Esophagus muscularis mucosa (tissue), 4 donors: ENCODE results near the gene CHAF1A. TPM values are rescaled to one million over a fixed set of nuclear protein-coding genes. Genes with fewer than 3 reads are reported as not detected.

ENCODE experiments used
- DNase-seq: peaks from one replicate; pipeline ENCODE4 v3.0.0-alpha.2; 2017; ENCODE audit errors: extremely low spot score
- H3K27ac ChIP-seq, 4 donors: fragments of 200-600 bp; sonication (generic); replicated peaks in 1 of 4; 1 replicate in 3 of 4; 2 replicates in 1 of 4; pipeline ENCODE4 v1.5.1; 2016 to 2019; ENCODE audit warnings: mild to moderate bottlenecking in 1 of 4
- H3K27me3 ChIP-seq, 4 donors: fragments of 200-600 bp; sonication (generic); one replicate each; pipeline versions ENCODE4 v1.5.1 to v1.6.0; 2016 to 2019
- H3K36me3 ChIP-seq, 4 donors: fragments of 200-600 bp; sonication (generic); one replicate each; pipeline ENCODE4 v1.5.1; 2016 to 2019
- H3K4me1 ChIP-seq, 4 donors: fragments of 200-600 bp; sonication (generic); one replicate each; pipeline ENCODE4 v1.5.1; 2016 to 2019
- H3K4me3 ChIP-seq, 4 donors: fragments of 200-600 bp; sonication (generic); 1 replicate in 2 of 4; 2 replicates in 2 of 4; pipeline ENCODE4 v1.5.1; 2016 to 2019; ENCODE audit warnings: mild to moderate bottlenecking in 4 of 4, moderate library complexity in 1 of 4
- H3K9me3 ChIP-seq, 4 donors: fragments of 200-600 bp; sonication (generic); 1 replicate in 3 of 4; 2 replicates in 1 of 4; pipeline ENCODE4 v1.5.1; 2016 to 2019
- EP300 ChIP-seq: sonication (generic); formaldehyde crosslinking; IDR thresholded peaks from one replicate; pipeline ENCODE4 v1.6.1; 2017; ENCODE audit warnings: antibody characterized with exemption
- POLR2A ChIP-seq: fragments of 450-650 bp; IDR thresholded peaks from one replicate; pipeline ENCODE4 v1.6.1; 2017; ENCODE audit warnings: antibody characterized with exemption, moderate library complexity, mild to moderate bottlenecking, low read depth
- POLR2AphosphoS5 ChIP-seq, 2 donors: sonication (generic); formaldehyde crosslinking; IDR thresholded peaks; one replicate each; pipeline ENCODE4 v1.6.1; 2017; ENCODE audit warnings: antibody characterized with exemption in 2 of 2
- WGBS: methylation state at CpG from one replicate; pipeline ENCODE4 v1.1.5; 2018; 5-methylcytosine and 5-hydroxymethylcytosine counted together
- intact Hi-C: fragments of 100-400 bp; cut with DNase I; formaldehyde crosslinking; loops from one replicate; pipeline ENCODE4 v1.15.1; 2023
- total RNA-seq, 4 donors: library from RNA; depleted of rRNA; stranded (reverse); fragments of >200 nt; gene quantifications; one replicate each; pipeline versions ENCODE4 v1.1.0 to v1.2.1, GENCODE V29; 2016
- TF ChIP-seq, protein P1 (sequence below), 3 experiments: fragments of 200-600 bp in 2 of 3; fragments of 450-650 bp in 1 of 3; sonication (generic) in 2 of 3; IDR thresholded peaks; one replicate each; pipeline ENCODE4 v1.5.1; 2017 to 2019; ENCODE audit warnings: antibody characterized with exemption in 3 of 3, mild to moderate bottlenecking in 2 of 3, moderate library complexity in 1 of 3

The CHAF1A gene
- total RNA-seq, 4 donors from 2014 or later, result 4.6 to 14.6 (median 7.6) TPM

DNA sequence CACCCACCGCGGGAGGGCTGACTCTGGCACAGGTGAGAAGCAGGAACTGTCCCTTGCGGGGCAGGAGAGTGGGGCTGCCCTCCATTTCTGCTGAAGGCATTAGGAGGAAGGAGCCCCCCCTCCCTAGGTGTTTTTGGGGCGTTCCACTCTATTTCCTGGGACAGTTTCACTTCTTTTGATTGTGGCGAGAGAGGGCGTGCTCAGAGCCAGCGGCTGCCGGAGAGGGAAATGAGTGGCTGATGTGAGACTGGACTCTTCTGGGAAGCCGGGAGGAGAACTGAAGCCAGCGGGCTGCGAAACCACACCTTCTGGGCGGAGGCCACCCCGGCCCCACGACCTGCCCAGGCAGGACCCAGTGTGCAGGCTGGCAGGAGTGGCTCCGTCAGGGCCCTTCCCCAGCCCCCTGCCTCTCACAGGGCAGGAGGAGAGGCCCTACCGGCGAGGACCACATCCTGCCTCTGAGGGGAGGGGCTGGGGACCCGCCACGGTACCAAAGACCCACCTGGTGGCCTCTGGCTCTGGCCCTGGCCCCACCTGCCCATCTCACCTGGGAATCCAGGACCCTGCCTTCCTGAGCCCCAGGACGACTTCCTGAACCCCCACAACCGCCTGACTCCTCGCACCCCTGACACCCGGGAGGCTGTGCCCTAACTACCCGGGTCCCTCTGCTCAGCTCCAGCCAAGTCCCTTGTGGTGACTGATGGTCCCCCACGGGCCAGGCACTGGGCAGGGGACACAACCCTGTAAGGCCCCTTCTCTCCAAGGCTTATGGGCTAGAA lies 33.1 kb upstream of the CHAF1A start:
- TF ChIP-seq EP300, result no peak
- TF ChIP-seq POLR2AphosphoS5 (IDR thresholded peaks at IDR 0.05), result peak in 1 of 2 donors; percentile 29
- TF ChIP-seq POLR2A, result no peak
- TF ChIP-seq, protein P1, sequence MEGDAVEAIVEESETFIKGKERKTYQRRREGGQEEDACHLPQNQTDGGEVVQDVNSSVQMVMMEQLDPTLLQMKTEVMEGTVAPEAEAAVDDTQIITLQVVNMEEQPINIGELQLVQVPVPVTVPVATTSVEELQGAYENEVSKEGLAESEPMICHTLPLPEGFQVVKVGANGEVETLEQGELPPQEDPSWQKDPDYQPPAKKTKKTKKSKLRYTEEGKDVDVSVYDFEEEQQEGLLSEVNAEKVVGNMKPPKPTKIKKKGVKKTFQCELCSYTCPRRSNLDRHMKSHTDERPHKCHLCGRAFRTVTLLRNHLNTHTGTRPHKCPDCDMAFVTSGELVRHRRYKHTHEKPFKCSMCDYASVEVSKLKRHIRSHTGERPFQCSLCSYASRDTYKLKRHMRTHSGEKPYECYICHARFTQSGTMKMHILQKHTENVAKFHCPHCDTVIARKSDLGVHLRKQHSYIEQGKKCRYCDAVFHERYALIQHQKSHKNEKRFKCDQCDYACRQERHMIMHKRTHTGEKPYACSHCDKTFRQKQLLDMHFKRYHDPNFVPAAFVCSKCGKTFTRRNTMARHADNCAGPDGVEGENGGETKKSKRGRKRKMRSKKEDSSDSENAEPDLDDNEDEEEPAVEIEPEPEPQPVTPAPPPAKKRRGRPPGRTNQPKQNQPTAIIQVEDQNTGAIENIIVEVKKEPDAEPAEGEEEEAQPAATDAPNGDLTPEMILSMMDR (IDR thresholded peaks at IDR 0.05), result no peak
- no peaks in the 10 kb centered on the region for H3K9me3 ChIP-seq
- peak overlapping the region; percentile 54 to 88 (median 76) for H3K27ac ChIP-seq
- whole genome bisulfite sequencing, result 39% methylated on average over 19 of the region's 25 CpGs
- H3K4me3 ChIP-seq, result peak overlapping the region; percentile 12 to 45 (median 28)
- no peaks in the 10 kb centered on the region for H3K27me3 ChIP-seq
- no peak for DNase-seq
- peaks cover 14 to 34% (median 28%) of the 10 kb centered on the region in 4 donors for H3K36me3 ChIP-seq
- intact Hi-C loops, result no loop called here
- peaks cover 68 to 75% (median 71%) of the 10 kb centered on the region in 4 donors for H3K4me1 ChIP-seq

DNA sequence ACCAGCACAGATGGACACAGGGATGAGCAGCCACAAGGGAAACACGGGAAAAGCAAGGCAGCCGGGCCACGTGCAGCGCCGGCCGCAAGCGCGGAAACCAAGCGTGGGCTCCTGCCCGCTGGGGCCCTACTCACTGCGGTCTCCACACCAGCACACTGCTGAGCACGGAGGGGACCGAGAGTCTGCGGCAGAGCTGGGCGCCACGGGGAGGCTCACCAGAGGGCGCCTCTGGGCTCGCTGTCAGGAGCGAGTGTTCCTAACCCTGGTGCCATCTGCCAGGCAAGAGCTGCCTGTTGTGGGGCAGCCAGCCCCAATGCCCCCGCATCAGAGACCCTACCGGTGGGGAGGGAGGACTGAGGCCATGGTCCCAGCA lies 32.6 kb upstream of the CHAF1A start:
- H3K27me3 ChIP-seq, result no peaks in the 10 kb centered on the region
- H3K4me1 ChIP-seq, result peaks cover 74 to 81% (median 77%) of the 10 kb centered on the region in 4 donors
- H3K4me3 ChIP-seq, result peak overlapping the region; percentile 12 to 45 (median 28)
- WGBS, result 34% methylated on average over 7 of the region's 21 CpGs
- no peaks in the 10 kb centered on the region for H3K9me3 ChIP-seq
- intact Hi-C loops, result loop anchor here (1.0 kb wide), 1 partner anchor 25 kb away; no protein-coding TSS in a partner anchor
- TF ChIP-seq POLR2A, result no peak
- TF ChIP-seq, protein P1 (IDR thresholded peaks at IDR 0.05), result peak; percentile 53 to 68 (median 62)
- TF ChIP-seq EP300, result no peak
- peak in 1 of 2 donors; percentile 53 for TF ChIP-seq POLR2AphosphoS5 (IDR thresholded peaks at IDR 0.05)
- peaks cover 12 to 32% (median 23%) of the 10 kb centered on the region in 4 donors for H3K36me3 ChIP-seq
- DNase-seq, result no peak
- peak overlapping the region; percentile 54 to 88 (median 76) for H3K27ac ChIP-seq

DNA sequence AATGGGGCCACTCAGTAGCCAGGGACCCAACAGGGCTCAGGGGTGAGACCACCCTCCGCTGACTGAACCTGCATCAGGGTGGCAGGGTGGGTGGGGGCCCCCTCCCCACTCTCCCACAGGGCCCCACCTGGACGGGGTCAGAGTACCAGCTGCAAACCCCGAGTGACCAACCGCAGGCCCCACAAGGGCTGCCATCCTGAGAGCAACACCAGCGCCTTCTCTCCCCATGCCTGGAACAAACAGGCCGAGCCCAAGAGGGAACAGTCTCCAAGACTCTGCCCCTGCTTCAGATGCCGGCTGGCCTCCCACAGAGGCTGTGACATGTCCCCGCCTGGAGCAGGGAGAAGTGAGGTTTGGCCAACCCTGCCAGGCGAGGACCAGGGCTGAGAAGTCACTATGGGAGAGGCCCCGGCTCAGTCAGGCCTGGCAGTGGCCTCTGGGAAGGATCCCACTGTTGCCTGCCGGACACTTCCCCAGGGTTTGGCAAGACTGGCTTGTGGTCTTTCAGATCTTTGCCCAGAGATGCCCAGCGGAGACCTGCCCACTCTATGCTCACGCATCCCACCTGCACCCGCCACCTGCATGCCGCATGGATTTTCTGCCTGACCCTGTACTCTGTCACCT lies 31.9 kb upstream of the CHAF1A start:
- no peaks in the 10 kb centered on the region for H3K27me3 ChIP-seq
- WGBS, result 86% methylated on average over 8 of the region's 15 CpGs
- no peaks in the 10 kb centered on the region for H3K9me3 ChIP-seq
- TF ChIP-seq EP300 (no peak), POLR2AphosphoS5 (IDR thresholded peaks at IDR 0.05) (no peak), POLR2A (no peak)
- TF ChIP-seq, protein P1 (IDR thresholded peaks at IDR 0.05), result no peak
- peaks cover 80 to 88% (median 83%) of the 10 kb centered on the region in 4 donors for H3K4me1 ChIP-seq
- H3K36me3 ChIP-seq, result peaks cover 8 to 26% (median 16%) of the 10 kb centered on the region in 4 donors
- intact Hi-C loops, result loop anchor here (1.0 kb wide), 1 partner anchor 25 kb away; no protein-coding TSS in a partner anchor
- DNase-seq, result no peak
- H3K27ac ChIP-seq, result peak overlapping the region; percentile 54 to 91 (median 83)
- peak overlapping the region in 1 of 4 donors; percentile 26 for H3K4me3 ChIP-seq

DNA sequence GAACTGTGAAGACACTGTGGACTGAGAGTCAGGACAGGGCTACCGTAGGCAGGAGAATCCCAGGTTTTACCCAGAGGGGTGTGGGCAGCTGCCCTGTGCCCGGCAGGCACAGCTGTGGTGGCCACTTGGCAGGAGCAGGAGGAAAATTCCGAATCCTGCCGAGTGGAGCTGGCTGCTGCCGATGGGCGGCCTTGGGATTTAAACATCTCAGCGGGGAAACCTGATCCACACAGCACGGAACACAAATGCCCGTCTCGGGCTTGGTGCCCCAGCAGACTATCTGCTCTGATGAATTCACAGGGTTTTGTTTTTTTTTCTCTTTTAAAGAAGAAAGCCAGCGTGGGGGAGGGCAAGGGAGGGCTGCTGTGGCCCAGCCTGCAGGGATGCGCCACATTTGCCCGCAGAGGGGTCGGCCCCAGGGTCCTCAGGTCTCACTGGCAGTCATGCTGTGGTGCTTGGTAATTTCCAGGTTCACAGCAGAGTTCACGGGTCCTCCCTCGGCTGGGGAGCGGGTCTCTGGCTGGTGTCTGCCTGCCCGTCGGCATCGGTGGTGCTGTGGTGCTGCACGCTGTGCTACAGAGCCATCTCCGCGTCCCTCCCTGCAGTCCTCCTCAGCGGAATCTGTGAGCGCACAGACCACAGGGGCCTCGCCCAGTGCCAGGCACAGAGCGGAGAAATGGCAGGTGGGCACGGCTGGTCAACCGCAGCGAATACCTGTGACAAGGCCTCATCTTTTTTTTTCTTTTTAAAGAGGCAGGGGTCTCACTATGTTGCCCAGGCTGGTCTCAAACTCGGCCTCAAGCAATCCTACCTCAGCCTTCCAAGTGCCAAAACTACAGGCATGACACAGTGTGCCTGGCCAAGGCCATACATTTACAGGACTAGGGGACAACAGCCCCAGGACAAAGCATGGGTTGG lies 30.9 kb upstream of the CHAF1A start:
- no peak overlapping the region for H3K4me3 ChIP-seq
- intact Hi-C loops, result no loop called here
- H3K4me1 ChIP-seq, result peaks cover 90 to 97% (median 93%) of the 10 kb centered on the region in 4 donors
- H3K27me3 ChIP-seq, result no peaks in the 10 kb centered on the region
- no peaks in the 10 kb centered on the region for H3K9me3 ChIP-seq
- DNase-seq, result no peak
- H3K27ac ChIP-seq, result peak overlapping the region; percentile 54 to 91 (median 83)
- TF ChIP-seq EP300, result no peak
- TF ChIP-seq, protein P1 (IDR thresholded peaks at IDR 0.05), result no peak
- TF ChIP-seq POLR2AphosphoS5 (IDR thresholded peaks at IDR 0.05), result no peak
- TF ChIP-seq POLR2A, result no peak
- WGBS, result 76% methylated on average over 26 of the region's 31 CpGs
- peaks cover 0 to 16% (median 7%) of the 10 kb centered on the region in 4 donors for H3K36me3 ChIP-seq
